ENCODE results near the gene LRRC75B. TPM values are rescaled to one million over a fixed set of nuclear protein-coding genes. Genes with fewer than 3 reads are reported as not detected.
"Not testable (repeated sequence)": the region's sequence is repeated elsewhere in the genome, so short reads cannot be mapped to it uniquely, and the experiment has no call there.

Gene LRRC75B
- total RNA-seq, 1 donor from 2014 or later, result 17.3 TPM

GRCh38 chr22:24602847-24603769 lies 10.2 kb upstream of the LRRC75B start, which contains the start of gene GGT1:
Gene GGT1, plus strand, starts transcription at chr22:24603193. Its CDS starts 7,889 bp downstream, at chr22:24611082.
- DNase-seq (ENCODE audit: low spot score), result not testable (repeated sequence)

- DNase-seq (ENCODE audit: low spot score), result not testable (repeated sequence)
Observed at GRCh38 chr22:24602105-24602749, 9.4 kb upstream of the LRRC75B start.

GRCh38 chr22:24601217-24602104 lies 8.6 kb upstream of the LRRC75B start:
- DNase-seq (ENCODE audit: low spot score), result no peak

- peak; percentile 53 for DNase-seq (ENCODE audit: low spot score)
Observed at GRCh38 chr22:24599958-24600715, 7.3 kb upstream of the LRRC75B start.

GRCh38 chr22:24599514-24599913 lies 6.6 kb upstream of the LRRC75B start:
- no peak for DNase-seq (ENCODE audit: low spot score)

- DNase-seq (ENCODE audit: low spot score), result not testable (repeated sequence)
Observed at GRCh38 chr22:24597076-24597475, 4.2 kb upstream of the LRRC75B start.

- DNase-seq (ENCODE audit: low spot score), result no peak
Observed at GRCh38 chr22:24595863-24596262, 3.0 kb upstream of the LRRC75B start.

- DNase-seq (ENCODE audit: low spot score), result no peak
Observed at GRCh38 chr22:24595228-24595627, 2.4 kb upstream of the LRRC75B start.

- DNase-seq (ENCODE audit: low spot score), result no peak
Observed at GRCh38 chr22:24594569-24595120, 1.8 kb upstream of the LRRC75B start.

- DNase-seq (ENCODE audit: low spot score), result no peak
Observed at GRCh38 chr22:24593836-24594568, 1.1 kb upstream of the LRRC75B start.

- DNase-seq (ENCODE audit: low spot score), result not testable (repeated sequence)
Observed at GRCh38 chr22:24593559-24593835, 624 bp upstream of the LRRC75B start.

- no peak for DNase-seq (ENCODE audit: low spot score)
Observed at GRCh38 chr22:24592058-24592850, 619 bp downstream of the LRRC75B start.

GRCh38 chr22:24591286-24591830 lies 1.5 kb downstream of the LRRC75B start:
- no peak for DNase-seq (ENCODE audit: low spot score)

GRCh38 chr22:24590596-24591173 lies 2.2 kb downstream of the LRRC75B start:
- DNase-seq (ENCODE audit: low spot score), result no peak

GRCh38 chr22:24589518-24590030 lies 3.3 kb downstream of the LRRC75B start:
- DNase-seq (ENCODE audit: low spot score), result no peak

GRCh38 chr22:24588757-24589481 lies 4.0 kb downstream of the LRRC75B start:
- no peak for DNase-seq (ENCODE audit: low spot score)

- no peak for DNase-seq (ENCODE audit: low spot score)
Observed at GRCh38 chr22:24588381-24588756, 4.5 kb downstream of the LRRC75B start.

GRCh38 chr22:24587948-24588347 lies 4.9 kb downstream of the LRRC75B start:
- DNase-seq (ENCODE audit: low spot score), result no peak

Measured in umbilical cord (tissue), 2 donors.